OCI-LY1 (cell line): Measurements from ENCODE around the gene C12orf75.

ENCODE experiments used
- H2AFZ ChIP-seq: fragments of 200-600 bp; sonication (generic), shearing (Covaris generic); 2 replicates; pipeline ENCODE4 v1.6.0; 2014; ENCODE audit warnings: antibody characterized with exemption, mild to moderate bottlenecking, low read length
- H3F3A ChIP-seq: fragments of 200-600 bp; sonication (generic), shearing (Covaris generic); 2 replicates; pipeline ENCODE4 v1.6.0; 2014; ENCODE audit warnings: mild to moderate bottlenecking, antibody characterized with exemption, low read length, moderate library complexity; ENCODE audit not compliant: insufficient read depth
- H3K27ac ChIP-seq: fragments of 200-600 bp; sonication (generic); 2 replicates; pipeline ENCODE4 v1.5.1; 2014; ENCODE audit warnings: low read length, mixed run types, mild to moderate bottlenecking, low read depth; ENCODE audit not compliant: poor library complexity, severe bottlenecking
- H3K27me3 ChIP-seq: fragments of 200-600 bp; sonication (generic); 2 replicates; pipeline ENCODE4 v1.6.0; 2014; ENCODE audit warnings: antibody characterized with exemption, mild to moderate bottlenecking, low read length, moderate library complexity; ENCODE audit not compliant: insufficient read depth
- H3K36me3 ChIP-seq: fragments of 200-600 bp; sonication (generic); 2 replicates; pipeline ENCODE4 v1.6.1; 2014; ENCODE audit warnings: mild to moderate bottlenecking, antibody characterized with exemption, low read length, moderate library complexity, mixed read lengths; ENCODE audit not compliant: insufficient read depth
- H3K4me1 ChIP-seq: fragments of 200-600 bp; sonication (generic); 2 replicates; pipeline ENCODE4 v1.5.1; 2014; ENCODE audit warnings: mild to moderate bottlenecking, low read length, moderate library complexity; ENCODE audit not compliant: insufficient read depth, severe bottlenecking
- H3K4me2 ChIP-seq: fragments of 200-600 bp; sonication (generic), shearing (Covaris generic); 2 replicates; pipeline ENCODE4 v1.6.1; 2014; ENCODE audit warnings: low read length
- H3K4me3 ChIP-seq: fragments of 200-600 bp; sonication (generic); 2 replicates; pipeline ENCODE4 v1.5.1; 2014; ENCODE audit warnings: low read length, low read depth, mild to moderate bottlenecking, mixed read lengths; ENCODE audit not compliant: poor library complexity, severe bottlenecking
- H3K79me2 ChIP-seq: fragments of 200-600 bp; shearing (Covaris generic); 2 replicates; pipeline ENCODE4 v1.6.1; 2016; ENCODE audit warnings: mixed run types, low read length, mixed read lengths; ENCODE audit not compliant: insufficient read depth
- H3K9ac ChIP-seq: fragments of 200-600 bp; sonication (generic), shearing (Covaris generic); 2 replicates; pipeline ENCODE4 v1.6.1; 2014; ENCODE audit warnings: mild to moderate bottlenecking, low read length, mixed read lengths
- H3K9me2 ChIP-seq: fragments of 200-600 bp; sonication (generic), shearing (Covaris generic); 2 replicates; pipeline ENCODE4 v1.6.1; 2014; ENCODE audit warnings: low read depth, mild to moderate bottlenecking, low read length, mixed read lengths
- H3K9me3 ChIP-seq: fragments of 200-600 bp; shearing (Covaris generic); 2 replicates; pipeline ENCODE4 v1.6.1; 2014; ENCODE audit warnings: low read length, mixed read lengths
- H4K20me1 ChIP-seq: fragments of 200-600 bp; sonication (generic), shearing (Covaris generic); 2 replicates; pipeline ENCODE4 v1.6.0; 2016; ENCODE audit warnings: mild to moderate bottlenecking, low read length; ENCODE audit not compliant: insufficient read depth
- EZH2 ChIP-seq: fragments of 200-600 bp; sonication (generic), shearing (Covaris generic); IDR thresholded peaks from 2 replicates; pipeline ENCODE4 v1.8.0; 2017; ENCODE audit warnings: borderline replicate concordance, mixed run types, mild to moderate bottlenecking, antibody characterized with exemption, low read length, moderate library complexity, mixed read lengths
- TF ChIP-seq, protein P1 (sequence below): fragments of 200-600 bp; sonication (generic), shearing (Covaris generic); IDR thresholded peaks from 2 replicates; pipeline ENCODE4 v1.5.1; 2017; ENCODE audit warnings: mild to moderate bottlenecking, antibody characterized with exemption, low read length, moderate library complexity, mixed read lengths

Gene C12orf75

DNA sequence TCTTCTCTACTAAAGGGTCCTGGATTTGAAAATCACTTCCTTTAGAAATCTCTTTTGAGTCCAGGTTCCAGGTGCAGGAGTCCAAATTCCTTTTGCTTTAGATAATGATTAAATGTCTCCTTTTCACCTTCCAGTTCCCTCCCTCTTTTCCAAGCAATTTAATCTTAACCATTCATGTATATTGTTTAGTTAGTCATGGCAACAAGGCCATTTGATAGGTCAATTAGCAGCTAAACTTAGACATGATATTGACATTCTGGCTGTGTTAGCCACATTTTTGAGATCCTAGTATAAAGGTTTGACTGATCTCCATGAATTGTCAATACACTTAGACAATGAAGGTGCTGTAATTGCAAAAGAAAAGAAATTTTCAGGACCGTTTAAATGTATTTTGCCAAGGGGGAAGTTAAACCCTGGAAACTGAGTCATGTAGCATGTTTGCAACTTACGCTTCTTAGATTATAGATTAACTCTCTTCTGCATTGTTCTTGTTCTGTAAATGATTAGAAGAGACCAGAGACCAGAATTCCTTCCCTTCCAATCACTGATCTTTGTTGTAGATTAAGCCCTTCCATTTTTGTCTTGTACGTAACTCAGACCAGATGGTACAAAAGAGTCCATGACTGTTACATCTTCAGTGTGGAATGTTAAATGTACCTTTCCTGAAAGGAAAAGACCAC is 12.4 kb upstream of the C12orf75 start:
- Histone ChIP-seq H3K4me2 (no peak overlapping the region), H3K27ac (no peak overlapping the region), H3K9me2 (no peaks in the 10 kb centered on the region)

GRCh38 chr12:105318651-105319483 is 11.6 kb upstream of the C12orf75 start:
- H3K4me2 ChIP-seq = no peak overlapping the region
- H3K4me3 ChIP-seq = no peak overlapping the region

More for the DNA sequence above, 12.4 kb upstream of the C12orf75 start:
- H3K27me3 ChIP-seq = no peaks in the 10 kb centered on the region
- no peak overlapping the region for H3K9ac ChIP-seq
- H3K9me3 ChIP-seq = no peaks in the 10 kb centered on the region
- no peaks in the 10 kb centered on the region for H4K20me1 ChIP-seq
- no peaks in the 10 kb centered on the region for H3K36me3 ChIP-seq
- no peak for TF ChIP-seq EZH2
- TF ChIP-seq, protein P1, sequence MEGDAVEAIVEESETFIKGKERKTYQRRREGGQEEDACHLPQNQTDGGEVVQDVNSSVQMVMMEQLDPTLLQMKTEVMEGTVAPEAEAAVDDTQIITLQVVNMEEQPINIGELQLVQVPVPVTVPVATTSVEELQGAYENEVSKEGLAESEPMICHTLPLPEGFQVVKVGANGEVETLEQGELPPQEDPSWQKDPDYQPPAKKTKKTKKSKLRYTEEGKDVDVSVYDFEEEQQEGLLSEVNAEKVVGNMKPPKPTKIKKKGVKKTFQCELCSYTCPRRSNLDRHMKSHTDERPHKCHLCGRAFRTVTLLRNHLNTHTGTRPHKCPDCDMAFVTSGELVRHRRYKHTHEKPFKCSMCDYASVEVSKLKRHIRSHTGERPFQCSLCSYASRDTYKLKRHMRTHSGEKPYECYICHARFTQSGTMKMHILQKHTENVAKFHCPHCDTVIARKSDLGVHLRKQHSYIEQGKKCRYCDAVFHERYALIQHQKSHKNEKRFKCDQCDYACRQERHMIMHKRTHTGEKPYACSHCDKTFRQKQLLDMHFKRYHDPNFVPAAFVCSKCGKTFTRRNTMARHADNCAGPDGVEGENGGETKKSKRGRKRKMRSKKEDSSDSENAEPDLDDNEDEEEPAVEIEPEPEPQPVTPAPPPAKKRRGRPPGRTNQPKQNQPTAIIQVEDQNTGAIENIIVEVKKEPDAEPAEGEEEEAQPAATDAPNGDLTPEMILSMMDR = no peak
- H2AFZ ChIP-seq = no peak overlapping the region
- no peaks in the 10 kb centered on the region for H3K4me1 ChIP-seq
- no peaks in the 10 kb centered on the region for H3K79me2 ChIP-seq
- H3K4me3 ChIP-seq = no peak overlapping the region
- H3F3A ChIP-seq = no peaks in the 10 kb centered on the region

GRCh38 chr12:105319691-105320209 is 10.7 kb upstream of the C12orf75 start:
- Histone ChIP-seq H3K79me2 (no peaks in the 10 kb centered on the region), H3K4me3 (no peak overlapping the region), H3K27me3 (no peaks in the 10 kb centered on the region), H3K4me1 (no peaks in the 10 kb centered on the region), H4K20me1 (no peaks in the 10 kb centered on the region), H3K9ac (no peak overlapping the region), H3K9me2 (no peaks in the 10 kb centered on the region), H2AFZ (no peak overlapping the region), H3F3A (no peaks in the 10 kb centered on the region), H3K4me2 (no peak overlapping the region), H3K27ac (no peak overlapping the region), H3K36me3 (no peaks in the 10 kb centered on the region), H3K9me3 (no peaks in the 10 kb centered on the region)
- TF ChIP-seq, protein P1 = peak; percentile 34; the same call in 1 of the 2 replicates
- TF ChIP-seq EZH2 = no peak

More at GRCh38 chr12:105318651-105319483, 11.6 kb upstream of the C12orf75 start:
- Histone ChIP-seq H4K20me1 (no peaks in the 10 kb centered on the region), H3K79me2 (no peaks in the 10 kb centered on the region), H3K4me1 (no peaks in the 10 kb centered on the region), H3F3A (no peaks in the 10 kb centered on the region), H3K9me3 (no peaks in the 10 kb centered on the region), H3K27me3 (no peaks in the 10 kb centered on the region), H2AFZ (no peak overlapping the region), H3K27ac (no peak overlapping the region), H3K9me2 (no peaks in the 10 kb centered on the region), H3K36me3 (no peaks in the 10 kb centered on the region), H3K9ac (no peak overlapping the region)
- TF ChIP-seq EZH2 = no peak
- TF ChIP-seq, protein P1 = no peak
